ENCODE results near the gene ARMC9.
"Not testable (repeated sequence)": the region's sequence is repeated elsewhere in the genome, so short reads cannot be mapped to it uniquely, and the experiment has no call there.

The ARMC9 gene

DNA sequence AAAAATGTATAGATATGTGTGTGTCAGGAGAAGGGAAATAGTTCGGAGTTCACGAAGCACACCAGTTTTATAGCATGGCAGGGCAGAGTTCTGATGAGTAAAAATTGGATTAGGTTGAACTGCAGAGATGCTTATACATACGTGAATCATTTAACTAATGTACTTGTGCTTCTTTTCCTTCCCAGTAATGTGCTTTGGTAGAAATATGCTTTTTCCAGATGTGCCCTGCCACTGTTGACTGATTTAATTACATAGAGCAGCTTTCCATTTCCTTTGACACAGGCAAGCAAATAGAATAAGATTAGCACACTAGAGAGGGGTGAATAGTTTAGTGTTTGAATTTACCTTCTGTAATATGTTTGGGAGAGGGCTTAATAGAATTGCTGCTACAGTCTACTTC lies 28.9 kb upstream of the ARMC9 start:
- peaks cover 29% of the 10 kb centered on the region for H3K36me3 ChIP-seq (ENCODE audit: insufficient read depth, low read length)
- H3K4me3 ChIP-seq (ENCODE audit: low read depth in 1 of 2, low read length in 2 of 2): no peak overlapping the region
- no peaks in the 10 kb centered on the region for H3K9me3 ChIP-seq (ENCODE audit: low read length)
- H3K27me3 ChIP-seq (ENCODE audit: control insufficient read depth in 1 of 2, insufficient read depth in 2 of 2, low read length in 2 of 2): no peaks in the 10 kb centered on the region
- H3K9ac ChIP-seq (ENCODE audit: low read length): no peak overlapping the region
- H3K27ac ChIP-seq (ENCODE audit: low read depth, low read length): peak overlapping the region; percentile 1
- no peaks in the 10 kb centered on the region for H3K4me1 ChIP-seq (ENCODE audit: insufficient read depth, low read length)

DNA sequence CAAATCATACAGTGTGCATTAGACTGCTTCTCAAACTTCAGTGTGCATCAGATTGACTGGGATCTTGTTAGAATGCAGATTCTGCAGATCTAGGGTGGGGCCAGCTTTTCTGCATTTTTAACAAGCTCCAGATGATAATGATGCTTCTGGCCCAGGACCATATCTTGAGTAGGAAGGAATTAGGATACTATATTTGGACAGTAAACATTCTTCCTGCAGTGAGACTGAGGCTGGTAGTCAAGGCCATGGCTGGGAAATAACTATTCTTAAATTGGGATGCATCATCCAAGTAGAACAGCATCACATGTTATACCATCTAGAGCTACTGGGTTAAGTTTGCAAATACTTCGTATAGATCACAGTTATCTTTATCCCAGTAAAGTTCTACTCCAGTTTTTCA lies 28.4 kb upstream of the ARMC9 start:
- H3K9me3 ChIP-seq (ENCODE audit: low read length): no peaks in the 10 kb centered on the region
- H3K27ac ChIP-seq (ENCODE audit: low read depth, low read length): no peak overlapping the region
- no peaks in the 10 kb centered on the region for H3K27me3 ChIP-seq (ENCODE audit: control insufficient read depth in 1 of 2, insufficient read depth in 2 of 2, low read length in 2 of 2)
- H3K4me1 ChIP-seq (ENCODE audit: insufficient read depth, low read length): no peaks in the 10 kb centered on the region
- H3K4me3 ChIP-seq (ENCODE audit: low read depth in 1 of 2, low read length in 2 of 2): no peak overlapping the region
- H3K36me3 ChIP-seq (ENCODE audit: insufficient read depth, low read length): peaks cover 29% of the 10 kb centered on the region
- no peak overlapping the region for H3K9ac ChIP-seq (ENCODE audit: low read length)

DNA sequence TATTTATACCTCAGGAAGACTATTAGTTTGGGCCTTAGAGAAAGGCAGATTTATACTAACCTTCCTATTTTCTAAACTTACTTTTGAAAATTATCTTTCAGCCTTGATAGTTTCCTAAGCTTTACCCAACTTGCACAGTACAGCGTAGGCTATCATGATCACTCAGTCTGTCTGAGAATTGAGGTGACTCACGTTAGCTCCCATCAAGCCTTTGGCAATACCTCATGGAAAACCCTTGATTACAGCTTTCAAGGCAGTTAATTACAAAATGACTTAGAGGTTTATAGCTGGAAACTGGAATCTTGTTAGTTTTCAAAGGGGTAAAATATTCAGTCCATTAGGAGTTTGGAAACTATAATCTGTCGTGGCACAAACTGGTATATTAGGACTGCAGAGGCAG lies 26.4 kb upstream of the ARMC9 start:
- Histone ChIP-seq H3K4me3 (ENCODE audit: low read depth in 1 of 2, low read length in 2 of 2) (no peak overlapping the region), H3K27me3 (ENCODE audit: control insufficient read depth in 1 of 2, insufficient read depth in 2 of 2, low read length in 2 of 2) (no peaks in the 10 kb centered on the region), H3K36me3 (ENCODE audit: insufficient read depth, low read length) (peaks cover 15% of the 10 kb centered on the region), H3K4me1 (ENCODE audit: insufficient read depth, low read length) (no peaks in the 10 kb centered on the region), H3K9me3 (ENCODE audit: low read length) (no peaks in the 10 kb centered on the region), H3K27ac (ENCODE audit: low read depth, low read length) (no peak overlapping the region), H3K9ac (ENCODE audit: low read length) (no peak overlapping the region)

DNA sequence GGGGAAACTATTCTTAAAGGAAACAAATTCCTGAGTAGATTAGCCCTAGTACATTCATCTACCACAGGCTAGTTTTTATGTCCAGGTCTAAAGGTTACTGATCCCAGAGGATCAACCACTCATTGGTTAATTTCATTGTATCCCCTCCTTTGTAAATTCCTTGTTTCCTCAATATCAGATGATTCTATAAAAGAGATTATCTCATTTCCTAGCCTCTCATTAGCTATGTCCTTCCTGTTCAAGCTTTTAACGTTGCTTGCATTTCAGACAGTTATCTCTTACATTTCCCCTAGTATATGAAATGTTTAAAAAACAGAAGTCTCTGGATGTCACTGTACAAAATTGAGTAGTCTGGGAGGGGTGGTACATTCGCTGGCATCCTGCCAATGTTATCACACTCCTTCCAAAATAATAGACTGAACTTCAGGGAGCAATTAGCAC lies 24.2 kb upstream of the ARMC9 start:
- Histone ChIP-seq H3K9ac (ENCODE audit: low read length) (no peak overlapping the region), H3K9me3 (ENCODE audit: low read length) (no peaks in the 10 kb centered on the region), H3K4me3 (ENCODE audit: low read depth in 1 of 2, low read length in 2 of 2) (no peak overlapping the region), H3K27ac (ENCODE audit: low read depth, low read length) (no peak overlapping the region), H3K4me1 (ENCODE audit: insufficient read depth, low read length) (no peaks in the 10 kb centered on the region), H3K27me3 (ENCODE audit: control insufficient read depth in 1 of 2, insufficient read depth in 2 of 2, low read length in 2 of 2) (no peaks in the 10 kb centered on the region), H3K36me3 (ENCODE audit: insufficient read depth, low read length) (peaks cover 13% of the 10 kb centered on the region)

DNA sequence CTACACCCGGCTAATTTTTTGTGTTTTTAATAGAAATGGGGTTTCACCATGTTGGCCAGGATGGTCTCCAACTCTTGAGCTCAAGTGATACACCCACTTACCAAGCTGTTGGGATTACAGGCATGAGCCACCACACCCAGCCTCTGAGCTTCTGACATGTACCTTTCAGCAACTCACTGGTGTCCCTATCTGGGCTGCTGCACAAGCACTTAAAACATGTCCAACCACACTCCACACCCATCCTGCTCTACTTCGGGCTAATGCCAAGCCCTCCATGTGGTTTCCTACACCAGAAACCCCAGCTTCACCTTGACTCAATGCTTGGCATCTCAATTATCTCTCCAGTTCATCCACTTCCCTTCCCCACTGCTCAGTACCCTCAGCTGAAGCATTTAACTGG lies 22.4 kb upstream of the ARMC9 start:
- Histone ChIP-seq H3K36me3 (ENCODE audit: insufficient read depth, low read length) (peaks cover 13% of the 10 kb centered on the region), H3K27me3 (ENCODE audit: control insufficient read depth in 1 of 2, insufficient read depth in 2 of 2, low read length in 2 of 2) (no peaks in the 10 kb centered on the region), H3K4me1 (ENCODE audit: insufficient read depth, low read length) (no peaks in the 10 kb centered on the region), H3K9ac (ENCODE audit: low read length) (no peak overlapping the region), H3K9me3 (ENCODE audit: low read length) (no peaks in the 10 kb centered on the region), H3K4me3 (ENCODE audit: low read depth in 1 of 2, low read length in 2 of 2) (no peak overlapping the region), H3K27ac (ENCODE audit: low read depth, low read length) (no peak overlapping the region)

DNA sequence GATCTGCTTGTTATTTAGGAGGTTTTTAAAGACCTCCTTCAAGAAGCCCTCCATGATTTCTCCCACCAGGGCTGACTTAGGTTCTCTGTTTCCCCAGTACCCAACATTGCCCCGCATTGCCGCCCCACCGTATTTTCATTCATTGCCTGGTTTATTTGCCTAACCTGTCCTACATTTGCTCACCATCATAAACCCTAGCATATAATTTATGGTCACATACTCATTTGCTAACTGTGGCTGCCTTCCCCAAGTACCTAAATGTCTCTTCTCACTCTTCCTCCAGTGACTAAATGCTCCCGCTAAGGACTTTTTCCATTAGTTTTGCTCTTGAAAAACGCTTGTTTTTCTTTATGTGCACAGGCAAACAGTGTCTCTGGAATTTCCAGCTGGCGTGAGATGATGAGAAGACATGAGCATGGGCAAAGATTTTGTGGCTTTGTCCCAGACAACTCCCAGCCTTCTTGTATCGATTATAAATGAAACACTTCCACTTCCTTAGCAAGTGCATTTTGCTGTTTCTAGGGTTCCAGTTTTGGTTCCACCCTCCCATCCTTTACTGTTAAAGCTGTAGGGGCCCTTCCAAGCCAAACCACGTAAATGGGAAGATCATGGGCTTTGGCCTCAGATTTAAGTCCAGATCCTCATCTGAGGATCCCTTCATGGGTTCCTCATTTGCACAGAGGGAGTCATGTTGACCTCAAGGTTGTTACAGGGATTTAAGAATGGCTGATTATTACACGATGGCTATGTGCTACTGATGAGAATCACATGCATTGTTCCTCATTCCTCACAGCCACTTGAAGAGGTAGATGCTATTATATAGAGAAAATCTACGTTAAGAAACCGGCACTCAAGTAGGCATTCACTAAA lies 21.0 kb upstream of the ARMC9 start:
- no peak overlapping the region for H3K9ac ChIP-seq (ENCODE audit: low read length)
- no peak overlapping the region for H3K27ac ChIP-seq (ENCODE audit: low read depth, low read length)
- H3K27me3 ChIP-seq (ENCODE audit: control insufficient read depth in 1 of 2, insufficient read depth in 2 of 2, low read length in 2 of 2): no peaks in the 10 kb centered on the region
- no peaks in the 10 kb centered on the region for H3K4me1 ChIP-seq (ENCODE audit: insufficient read depth, low read length)
- H3K36me3 ChIP-seq (ENCODE audit: insufficient read depth, low read length): peaks cover 9% of the 10 kb centered on the region
- H3K9me3 ChIP-seq (ENCODE audit: low read length): no peaks in the 10 kb centered on the region
- H3K4me3 ChIP-seq (ENCODE audit: low read depth in 1 of 2, low read length in 2 of 2): no peak overlapping the region

DNA sequence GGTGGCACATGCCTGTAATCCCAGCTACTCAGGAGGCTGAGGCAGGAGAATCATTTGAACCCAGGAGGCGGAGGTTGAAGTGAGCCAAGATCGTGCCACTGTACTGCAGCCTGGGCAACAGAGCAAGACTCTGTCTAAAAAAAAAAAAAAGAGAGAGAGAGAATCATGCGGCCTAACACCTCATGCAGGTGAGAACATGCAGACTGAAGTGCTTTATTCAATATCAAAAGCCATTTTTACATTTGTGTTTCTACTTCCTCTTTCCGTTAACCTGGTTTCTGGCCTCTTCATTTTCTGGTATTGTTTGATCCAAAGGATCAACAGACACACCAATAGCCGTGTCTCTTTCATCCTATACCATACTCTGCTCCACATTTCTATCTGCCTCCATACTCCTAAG lies 19.6 kb upstream of the ARMC9 start:
- H3K27ac ChIP-seq (ENCODE audit: low read depth, low read length): not testable (repeated sequence)

DNA sequence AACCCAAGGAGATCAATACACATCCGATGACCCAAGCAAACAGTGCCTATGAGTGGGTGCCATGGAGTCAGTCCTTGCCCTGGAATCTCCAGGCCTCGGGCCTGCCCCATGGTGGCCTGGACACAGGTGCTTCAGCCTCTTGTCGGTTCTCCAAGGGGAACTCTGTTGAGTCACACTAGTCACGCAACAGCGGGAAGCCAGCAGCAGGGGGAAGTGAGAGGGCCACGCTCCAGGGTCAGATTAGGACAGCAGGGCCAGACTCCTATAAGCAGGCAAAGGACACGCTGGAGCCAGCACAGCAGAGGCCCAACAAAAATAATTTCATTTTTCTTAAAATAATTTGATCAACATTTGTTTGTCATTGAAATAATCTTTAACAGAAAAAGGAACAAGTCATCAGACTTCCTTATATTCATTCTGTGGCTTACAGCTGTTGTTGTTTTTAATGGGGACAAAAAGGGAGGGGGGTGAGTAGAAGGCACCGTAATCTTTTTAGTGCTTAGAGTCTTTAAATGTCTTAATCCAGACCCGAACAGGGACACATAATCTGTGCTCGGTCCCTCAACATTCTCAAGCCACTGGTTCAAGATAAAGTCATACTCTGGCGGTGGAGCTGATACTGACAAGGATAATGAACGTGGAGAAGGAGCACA lies 16.4 kb upstream of the ARMC9 start:
- Histone ChIP-seq H3K4me3 (ENCODE audit: low read depth in 1 of 2, low read length in 2 of 2) (no peak overlapping the region), H3K27ac (ENCODE audit: low read depth, low read length) (no peak overlapping the region), H3K36me3 (ENCODE audit: insufficient read depth, low read length) (no peaks in the 10 kb centered on the region), H3K9ac (ENCODE audit: low read length) (no peak overlapping the region), H3K4me1 (ENCODE audit: insufficient read depth, low read length) (peaks cover 12% of the 10 kb centered on the region), H3K27me3 (ENCODE audit: control insufficient read depth in 1 of 2, insufficient read depth in 2 of 2, low read length in 2 of 2) (no peaks in the 10 kb centered on the region), H3K9me3 (ENCODE audit: low read length) (no peaks in the 10 kb centered on the region)

More for the DNA sequence above, 19.6 kb upstream of the ARMC9 start:
- H3K9me3 ChIP-seq (ENCODE audit: low read length); H3K27me3 ChIP-seq (ENCODE audit: control insufficient read depth in 1 of 2, insufficient read depth in 2 of 2, low read length in 2 of 2); H3K36me3 ChIP-seq (ENCODE audit: insufficient read depth, low read length); H3K9ac ChIP-seq (ENCODE audit: low read length); H3K4me1 ChIP-seq (ENCODE audit: insufficient read depth, low read length); H3K4me3 ChIP-seq (ENCODE audit: low read depth in 1 of 2, low read length in 2 of 2): not testable (repeated sequence)

DNA sequence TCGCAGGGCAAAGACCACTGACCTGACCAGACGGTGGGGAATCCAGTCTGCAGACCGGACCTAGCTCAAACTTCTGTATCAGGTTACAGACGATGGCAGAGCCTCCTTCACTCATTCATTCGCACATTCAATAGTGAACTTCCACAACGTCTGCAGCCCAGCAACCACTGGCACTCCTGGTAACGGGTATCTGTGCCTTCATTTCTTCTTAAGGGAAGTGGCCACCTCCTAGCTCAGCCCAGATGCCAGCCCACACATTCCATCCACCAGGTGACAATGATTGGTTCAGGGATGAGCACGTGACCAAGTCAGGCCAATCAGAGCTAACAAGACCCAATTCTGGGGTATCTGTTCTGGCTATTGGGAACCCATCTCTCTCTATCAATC lies 15.9 kb upstream of the ARMC9 start:
- no peak overlapping the region for H3K9ac ChIP-seq (ENCODE audit: low read length)
- H3K27me3 ChIP-seq (ENCODE audit: control insufficient read depth in 1 of 2, insufficient read depth in 2 of 2, low read length in 2 of 2): no peaks in the 10 kb centered on the region
- no peaks in the 10 kb centered on the region for H3K9me3 ChIP-seq (ENCODE audit: low read length)
- no peaks in the 10 kb centered on the region for H3K36me3 ChIP-seq (ENCODE audit: insufficient read depth, low read length)
- peaks cover 12% of the 10 kb centered on the region for H3K4me1 ChIP-seq (ENCODE audit: insufficient read depth, low read length)
- H3K27ac ChIP-seq (ENCODE audit: low read depth, low read length): no peak overlapping the region
- no peak overlapping the region for H3K4me3 ChIP-seq (ENCODE audit: low read depth in 1 of 2, low read length in 2 of 2)

DNA sequence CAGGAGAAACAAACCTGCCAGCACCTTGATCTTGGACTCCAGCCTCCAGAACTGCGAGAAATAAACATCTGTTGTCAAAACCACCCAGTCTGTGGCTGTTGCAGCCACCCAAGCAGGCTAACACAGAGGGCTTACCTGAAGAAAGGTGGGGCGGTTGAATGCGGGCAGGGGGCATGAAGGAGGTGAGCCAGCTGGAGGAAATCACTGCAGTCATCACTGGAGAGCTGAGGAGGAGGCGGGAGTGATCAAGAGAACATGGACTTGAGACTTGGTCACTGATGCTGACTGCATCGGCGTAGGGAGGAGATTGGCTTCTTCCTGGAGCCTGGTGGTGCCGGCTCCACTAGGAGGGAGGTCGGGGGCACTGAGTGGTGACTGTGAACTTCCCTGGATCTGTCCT lies 14.6 kb upstream of the ARMC9 start:
- no peaks in the 10 kb centered on the region for H3K27me3 ChIP-seq (ENCODE audit: control insufficient read depth in 1 of 2, insufficient read depth in 2 of 2, low read length in 2 of 2)
- no peaks in the 10 kb centered on the region for H3K9me3 ChIP-seq (ENCODE audit: low read length)
- peaks cover 12% of the 10 kb centered on the region for H3K4me1 ChIP-seq (ENCODE audit: insufficient read depth, low read length)
- no peaks in the 10 kb centered on the region for H3K36me3 ChIP-seq (ENCODE audit: insufficient read depth, low read length)
- H3K27ac ChIP-seq (ENCODE audit: low read depth, low read length): no peak overlapping the region
- H3K9ac ChIP-seq (ENCODE audit: low read length): no peak overlapping the region
- no peak overlapping the region for H3K4me3 ChIP-seq (ENCODE audit: low read depth in 1 of 2, low read length in 2 of 2)

DNA sequence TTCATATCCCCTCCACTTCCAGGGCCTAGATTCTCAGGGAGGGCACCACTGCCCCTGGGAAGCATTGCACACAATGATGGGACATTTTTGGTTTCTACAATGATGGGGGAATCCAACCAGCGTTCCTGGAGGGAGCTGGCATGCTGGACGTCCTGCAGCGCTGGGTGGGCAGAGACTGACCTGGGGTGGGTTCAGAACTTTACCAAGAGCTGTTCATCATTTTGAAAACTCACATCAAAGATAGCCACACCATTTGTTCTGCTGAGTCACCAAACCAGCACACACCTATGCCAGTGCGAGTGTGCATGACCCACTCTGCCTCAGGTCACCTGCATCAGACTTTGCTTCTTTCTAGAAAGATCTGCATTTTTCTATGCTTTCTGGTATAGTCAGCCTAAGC lies 14.1 kb upstream of the ARMC9 start:
- no peaks in the 10 kb centered on the region for H3K36me3 ChIP-seq (ENCODE audit: insufficient read depth, low read length)
- H3K9ac ChIP-seq (ENCODE audit: low read length): no peak overlapping the region
- no peaks in the 10 kb centered on the region for H3K27me3 ChIP-seq (ENCODE audit: control insufficient read depth in 1 of 2, insufficient read depth in 2 of 2, low read length in 2 of 2)
- peaks cover 12% of the 10 kb centered on the region for H3K4me1 ChIP-seq (ENCODE audit: insufficient read depth, low read length)
- no peak overlapping the region for H3K27ac ChIP-seq (ENCODE audit: low read depth, low read length)
- no peak overlapping the region for H3K4me3 ChIP-seq (ENCODE audit: low read depth in 1 of 2, low read length in 2 of 2)
- H3K9me3 ChIP-seq (ENCODE audit: low read length): no peaks in the 10 kb centered on the region

All from muscle layer of colon (tissue), 2 donors.